K562 (cell line): ENCODE measurements around the gene ORMDL1. TPM values are rescaled to one million over a fixed set of nuclear protein-coding genes. Genes with fewer than 3 reads are reported as not detected.

Source experiments
- ATAC-seq: fragments of 200-7000 bp; cut with Tn5 transposase; 3 replicates; pipeline ENCODE4 v1.9.1; 2020; ENCODE audit warnings: moderate library complexity
- BruUV-seq: library from RNA; stranded (reverse); fragments of 400-500 nt; replicated peaks from 2 replicates; lab custom pipeline; 2021; lab: Mats Ljungman, UMichigan
- CTCF ChIA-PET: fragments of 300-600 bp; formaldehyde crosslinking; extraction: SDS; loops from one replicate; lab custom pipeline; 2021; ENCODE audit warnings: low intra/inter-chr PET ratio; lab: Yijun Ruan, JAX
- POLR2A ChIA-PET: fragments of 300-600, 350-650 bp; sonication (Branson Sonifier 250); formaldehyde crosslinking; extraction: SDS; loops from one replicate; lab custom pipeline; 2021; ENCODE audit warnings: antibody characterized with exemption, inconsistent platforms; lab: Yijun Ruan, JAX
- DNase-seq, 4 experiments: peaks; one replicate each; pipeline versions ENCODE4 v3.0.0 to v3.0.0-alpha.2; 2011 to 2018; ENCODE audit warnings: low spot score in 3 of 4, mixed read lengths in 3 of 4; ENCODE audit errors: extremely low read depth in 1 of 4
- FAIRE-seq: peaks from 2 replicates; lab custom pipeline; 2011; peaks lifted over from hg19 to GRCh38; lab: Jason Lieb, UNC
- H2AFZ ChIP-seq: 2 replicates; pipeline ENCODE4 v1.6.0; 2011; ENCODE audit warnings: low read depth, low read length, control low read depth, inconsistent platforms
- H3K27ac ChIP-seq: fragments of 200-600 bp; 3 replicates; pipeline ENCODE4 v1.8.0; 2011; ENCODE audit warnings: low read depth, mild to moderate bottlenecking, control low read depth, inconsistent platforms, low read length, moderate library complexity, mixed read lengths; ENCODE audit errors: extremely low read depth
- H3K27me3 ChIP-seq, 2 experiments: fragments of 300-600 bp in 1 of 2; 2 replicates in 1 of 2; 3 replicates in 1 of 2; pipeline versions ENCODE4 v1.6.0 to v1.8.0; 2011; ENCODE audit warnings: inconsistent platforms in 2 of 2, low read length in 2 of 2, mild to moderate bottlenecking in 1 of 2, mixed read lengths in 1 of 2, moderate library complexity in 1 of 2; ENCODE audit not compliant: control insufficient read depth in 2 of 2, insufficient read depth in 2 of 2
- H3K36me3 ChIP-seq: fragments of 300-600 bp; 3 replicates; pipeline ENCODE4 v1.8.0; 2011; ENCODE audit warnings: mild to moderate bottlenecking, low read length, inconsistent platforms; ENCODE audit not compliant: control insufficient read depth, insufficient read depth
- H3K4me1 ChIP-seq, 2 experiments: fragments of 200-600 bp in 1 of 2; replicated peaks in 1 of 2; 2 replicates in 1 of 2; 3 replicates in 1 of 2; pipeline versions ENCODE4 v1.5.1 to v1.8.0; 2011; ENCODE audit warnings: inconsistent platforms in 2 of 2, low read length in 2 of 2, mild to moderate bottlenecking in 1 of 2, mixed read lengths in 1 of 2, moderate library complexity in 1 of 2; ENCODE audit not compliant: control insufficient read depth in 2 of 2, insufficient read depth in 2 of 2
- H3K4me2 ChIP-seq: 2 replicates; pipeline ENCODE4 v1.6.1; 2011; ENCODE audit warnings: low read length, control low read depth, inconsistent platforms, mixed read lengths; ENCODE audit not compliant: insufficient read depth
- H3K4me3 ChIP-seq: fragments of 200-600 bp; sonication (generic), shearing (Covaris generic); 2 replicates; pipeline ENCODE4 v1.5.1; 2016; ENCODE audit warnings: control low read depth, inconsistent platforms
- H3K79me2 ChIP-seq: fragments of 200-600 bp; 3 replicates; pipeline ENCODE4 v1.8.0; 2011; ENCODE audit warnings: low read length, inconsistent platforms; ENCODE audit not compliant: control insufficient read depth, insufficient read depth
- H3K9ac ChIP-seq, 2 experiments: 2 replicates each; pipeline versions ENCODE4 v1.6.0 to v1.6.1; 2011; ENCODE audit warnings: low read depth in 2 of 2, low read length in 2 of 2, control low read depth in 1 of 2, inconsistent platforms in 1 of 2, mild to moderate bottlenecking in 1 of 2, mixed read lengths in 1 of 2; ENCODE audit not compliant: insufficient read depth in 1 of 2
- H3K9me1 ChIP-seq: one replicate; pipeline ENCODE4 v1.6.0; 2011; ENCODE audit warnings: inconsistent platforms, mild to moderate bottlenecking, low read length, moderate library complexity; ENCODE audit not compliant: control insufficient read depth, insufficient read depth
- H3K9me3 ChIP-seq: replicated peaks from 2 replicates; pipeline ENCODE4 v1.5.1; 2011; ENCODE audit warnings: low read depth, low read length, inconsistent platforms; ENCODE audit not compliant: control insufficient read depth, insufficient read depth
- H4K20me1 ChIP-seq: replicated peaks from 2 replicates; pipeline ENCODE4 v1.6.1; 2011; ENCODE audit warnings: low read length, inconsistent platforms, mixed read lengths; ENCODE audit not compliant: control insufficient read depth, insufficient read depth
- CEBPG ChIP-seq, 3 experiments: fragments of 200-800 bp in 1 of 3; sonication (Bioruptor generic) in 1 of 3; sonication (generic) in 1 of 3; formaldehyde crosslinking in 1 of 3; IDR thresholded peaks in 2 of 3; conservative IDR thresholded peaks in 1 of 3; 2 replicates each; pipeline versions ENCODE4 v1.6.1 to v1.8.0; 2016 to 2022; ENCODE audit warnings: missing compliant biosample characterization in 2 of 3, missing genetic modification characterization in 2 of 3, mild to moderate bottlenecking in 1 of 3, missing genetic modification reagents in 1 of 3
- FOXM1 ChIP-seq, 2 experiments: fragments of 450-650 bp in 1 of 2; sonication (generic) in 1 of 2; formaldehyde crosslinking in 1 of 2; IDR thresholded peaks; 2 replicates each; pipeline versions ENCODE4 v1.6.1 to v1.9.0; 2017 to 2022; ENCODE audit warnings: low read depth in 2 of 2, mild to moderate bottlenecking in 2 of 2, missing genetic modification reagents in 1 of 2, moderate library complexity in 1 of 2
- GATA2 ChIP-seq: sonication (generic); formaldehyde crosslinking; IDR thresholded peaks from 2 replicates; pipeline ENCODE4 v1.4.0; 2020; ENCODE audit warnings: mild to moderate bottlenecking, missing genetic modification reagents
- MCM5 ChIP-seq: fragments of 450-650 bp; IDR thresholded peaks from 2 replicates; pipeline ENCODE4 v1.6.1; 2016; ENCODE audit warnings: low read depth
- POLR3A ChIP-seq: IDR thresholded peaks from 2 replicates; pipeline ENCODE4 v1.6.1; 2011; ENCODE audit warnings: borderline replicate concordance, mild to moderate bottlenecking, moderate library complexity; ENCODE audit not compliant: insufficient read length, insufficient read depth; ENCODE audit errors: extremely low read depth
- PTRF ChIP-seq: fragments of 450-650 bp; IDR thresholded peaks from 2 replicates; pipeline ENCODE4 v1.6.1; 2016; ENCODE audit warnings: mild to moderate bottlenecking, missing genetic modification characterization, missing compliant biosample characterization
- SMAD4 ChIP-seq: fragments of 250-450 bp; sonication (Bioruptor Pico); conservative IDR thresholded peaks from 2 replicates; pipeline ENCODE4 v1.8.0; 2021; ENCODE audit warnings: inconsistent platforms, mild to moderate bottlenecking, moderate library complexity
- ZFX ChIP-seq: sonication (generic); formaldehyde crosslinking; IDR thresholded peaks from 2 replicates; pipeline ENCODE4 v1.8.0; 2022; ENCODE audit warnings: mild to moderate bottlenecking, missing genetic modification reagents, moderate library complexity
- ZKSCAN1 ChIP-seq: fragments of 150-350 bp; IDR thresholded peaks from 2 replicates; pipeline ENCODE4 v1.6.1; 2016; ENCODE audit warnings: low read depth, low read length
- WGBS: fragments of 100-300 bp; shearing (Covaris generic); methylation state at CpG from one replicate; pipeline ENCODE4 v1.1.6; 2016; ENCODE audit warnings: low coverage, mixed read lengths; ENCODE audit not compliant: insufficient coverage; ENCODE audit errors: missing lambda C conversion rate; 5-methylcytosine and 5-hydroxymethylcytosine counted together
- in situ Hi-C: fragments of 300-500 bp; cut with MboI; formaldehyde crosslinking; loops from 4 replicates; pipeline ENCODE4 v1.15.0; 2018; ENCODE audit warnings: inconsistent platforms, mixed read lengths
- intact Hi-C: fragments of 100-400 bp; cut with micrococcal nuclease; formaldehyde crosslinking; loops from 2 replicates; pipeline ENCODE4 v1.14.2; 2022
- polyA plus RNA-seq, 8 experiments: library from polyadenylated mRNA; depleted of rRNA in 4 of 8; stranded (reverse) in 5 of 8; unstranded in 3 of 8; fragments of >200 nt; fragmentation: Nextera tagmentation in 2 of 8; fragmentation: Illumina TruSeq in 1 of 8; extraction: Ambion mirVana in 2 of 8; extraction: Trizol in 1 of 8; gene quantifications; 2 replicates each; pipeline versions ENCODE4 v1.2.1 to v1.2.3, GENCODE V29; 2011 to 2014; ENCODE audit warnings: inconsistent platforms in 1 of 8, missing spikeins in 1 of 8
- total RNA-seq, 7 experiments: library from RNA; depleted of rRNA in 6 of 7; stranded (reverse); fragments of >200 nt in 6 of 7; fragmentation: Illumina TruSeq in 2 of 7; extraction: Trizol in 2 of 7; gene quantifications; 2 replicates each; pipeline versions ENCODE4 v1.2.1 to v1.2.3, GENCODE V29; 2011 to 2021; ENCODE audit warnings: low replicate concordance in 1 of 7
- TF ChIP-seq, protein P1 (sequence below): fragments of 450-650 bp; IDR thresholded peaks from 2 replicates; pipeline ENCODE4 v1.6.1; 2016; ENCODE audit warnings: antibody characterized with exemption
- TF ChIP-seq, protein P2 (sequence below): fragments of 150-350 bp; IDR thresholded peaks from 2 replicates; pipeline ENCODE4 v1.6.1; 2014; ENCODE audit warnings: low read depth, mild to moderate bottlenecking, low read length, borderline replicate concordance
- TF ChIP-seq, protein P3 (sequence below), 2 experiments: fragments of 450-650 bp; conservative IDR thresholded peaks; 2 replicates each; pipeline ENCODE4 v1.6.1; 2017; ENCODE audit warnings: mild to moderate bottlenecking in 2 of 2, moderate library complexity in 2 of 2

Gene ORMDL1
- total and polyA plus RNA-seq, 9 of the 15 experiments (the other 6 are each of a cell fraction or from before 2014, with no cell fraction given): 35.1 to 74.2 (median 50.0) TPM

DNA sequence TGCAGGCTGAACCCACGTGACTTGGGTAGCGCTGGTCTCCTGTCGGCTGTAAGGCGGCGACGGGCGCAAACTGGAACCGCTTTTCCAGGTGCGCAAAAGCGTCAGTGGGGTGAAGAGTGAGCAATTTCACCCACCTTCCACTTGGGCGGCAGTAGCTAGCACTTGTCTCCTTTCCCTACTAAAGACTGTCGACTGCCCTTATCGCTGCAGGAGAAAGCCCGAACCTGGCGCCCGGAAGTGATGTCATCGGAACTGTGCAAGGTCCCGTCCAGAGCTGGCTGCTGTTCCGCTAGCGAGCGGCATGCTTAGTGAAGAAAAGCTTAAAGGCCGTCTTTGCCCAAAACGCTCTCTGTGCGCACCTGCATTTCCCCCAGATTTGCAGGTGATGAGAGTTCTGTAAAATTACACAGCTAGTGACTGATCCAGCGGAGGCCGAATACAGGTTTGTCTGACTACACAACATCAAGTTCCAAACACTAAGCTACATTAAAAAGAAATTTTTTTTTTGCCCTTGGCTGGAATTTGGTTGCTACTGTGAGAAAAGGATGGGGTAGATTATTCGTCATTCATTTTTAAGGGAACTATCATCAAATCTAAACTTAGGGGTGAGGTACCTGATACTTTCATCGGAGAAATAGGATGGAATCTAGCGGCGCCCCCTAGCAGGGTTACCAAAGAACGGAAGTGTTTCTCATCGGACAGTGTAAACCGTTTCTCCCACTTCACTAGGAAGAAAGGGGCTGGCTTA, 21.4 kb downstream of the ORMDL1 start, which contains the start of gene OSGEPL1:
Gene OSGEPL1 (minus strand): TSS at position 242 of the 748 bp plus-strand sequence. CDS start 1,152 bp downstream, outside the sequence.
- ChIA-PET CTCF (interaction anchor here (0.6 to 1.5 kb wide), 3 partner anchors 102 to 308 kb away, joined by 3 to 7 read pairs (median 4); partner anchors contain the start of gene ASNSD1), POLR2A (interaction anchor here (0.6 to 1.5 kb wide), 10 partner anchors 9 to 440 kb away, joined by 3 to 11 read pairs (median 4); no protein-coding TSS in a partner anchor)
- H3K9me3 ChIP-seq: no peaks in the 10 kb centered on the region
- in situ Hi-C loops (no loop called here), intact Hi-C loops (loop anchor here (2.0 kb wide), 2 partner anchors 22 to 102 kb away; partner anchors contain the start of genes ASNSD1, ORMDL1 and PMS1)
- no peaks in the 10 kb centered on the region for H4K20me1 ChIP-seq
- TSS peak; percentile 86 for BruUV-seq
- H3K36me3 ChIP-seq: peaks cover 11% of the 10 kb centered on the region; the same call in 1 of the 3 replicates
- no peaks in the 10 kb centered on the region for H3K27me3 ChIP-seq
- no peaks in the 10 kb centered on the region; a peak in 1 of 5 replicates for H3K4me1 ChIP-seq
- DNase-seq: peak; percentile 72 to 96 (median 76)
- H2AFZ ChIP-seq: peak within 1 kb of the TSS; percentile 97
- H3K79me2 ChIP-seq: peaks cover 4% of the 10 kb centered on the region; the same call in 2 of the 3 replicates
- peak within 1 kb of the TSS; percentile 85 to 91 for H3K9ac ChIP-seq
- peak; percentile 97 for FAIRE-seq
- ATAC-seq: peak; percentile 97
- H3K4me3 ChIP-seq: peak within 1 kb of the TSS; percentile 70
- H3K9me1 ChIP-seq: no peaks in the 10 kb centered on the region
- peak within 1 kb of the TSS; percentile 89 for H3K27ac ChIP-seq
- under 1% methylated on average over 25 of the region's 33 CpGs for WGBS
- H3K4me2 ChIP-seq: peak within 1 kb of the TSS; percentile 97
- no peak for TF ChIP-seq CEBPG (CRISPR knock-in tag; IDR thresholded peaks at IDR 0.05)
- TF ChIP-seq CEBPG (tag; conservative IDR thresholded peaks at IDR 0.05 in 1 of 2, IDR thresholded peaks at IDR 0.05 in 1 of 2): peak in 1 of 2 experiments; percentile 21; a peak in 1 of 4 replicates
- TF ChIP-seq, protein P1, sequence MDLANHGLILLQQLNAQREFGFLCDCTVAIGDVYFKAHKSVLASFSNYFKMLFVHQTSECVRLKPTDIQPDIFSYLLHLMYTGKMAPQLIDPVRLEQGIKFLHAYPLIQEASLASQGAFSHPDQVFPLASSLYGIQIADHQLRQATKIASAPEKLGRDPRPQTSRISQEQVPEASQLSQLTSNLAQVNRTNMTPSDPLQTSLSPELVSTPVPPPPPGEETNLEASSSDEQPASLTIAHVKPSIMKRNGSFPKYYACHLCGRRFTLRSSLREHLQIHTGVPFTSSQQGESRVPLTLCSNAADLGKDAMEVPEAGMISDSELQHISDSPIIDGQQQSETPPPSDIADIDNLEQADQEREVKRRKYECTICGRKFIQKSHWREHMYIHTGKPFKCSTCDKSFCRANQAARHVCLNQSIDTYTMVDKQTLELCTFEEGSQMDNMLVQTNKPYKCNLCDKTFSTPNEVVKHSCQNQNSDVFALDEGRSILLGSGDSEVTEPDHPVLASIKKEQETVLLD: no peak
- TF ChIP-seq ZKSCAN1: peak; percentile 36; the same call in 1 of the 2 replicates
- TF ChIP-seq, protein P2, sequence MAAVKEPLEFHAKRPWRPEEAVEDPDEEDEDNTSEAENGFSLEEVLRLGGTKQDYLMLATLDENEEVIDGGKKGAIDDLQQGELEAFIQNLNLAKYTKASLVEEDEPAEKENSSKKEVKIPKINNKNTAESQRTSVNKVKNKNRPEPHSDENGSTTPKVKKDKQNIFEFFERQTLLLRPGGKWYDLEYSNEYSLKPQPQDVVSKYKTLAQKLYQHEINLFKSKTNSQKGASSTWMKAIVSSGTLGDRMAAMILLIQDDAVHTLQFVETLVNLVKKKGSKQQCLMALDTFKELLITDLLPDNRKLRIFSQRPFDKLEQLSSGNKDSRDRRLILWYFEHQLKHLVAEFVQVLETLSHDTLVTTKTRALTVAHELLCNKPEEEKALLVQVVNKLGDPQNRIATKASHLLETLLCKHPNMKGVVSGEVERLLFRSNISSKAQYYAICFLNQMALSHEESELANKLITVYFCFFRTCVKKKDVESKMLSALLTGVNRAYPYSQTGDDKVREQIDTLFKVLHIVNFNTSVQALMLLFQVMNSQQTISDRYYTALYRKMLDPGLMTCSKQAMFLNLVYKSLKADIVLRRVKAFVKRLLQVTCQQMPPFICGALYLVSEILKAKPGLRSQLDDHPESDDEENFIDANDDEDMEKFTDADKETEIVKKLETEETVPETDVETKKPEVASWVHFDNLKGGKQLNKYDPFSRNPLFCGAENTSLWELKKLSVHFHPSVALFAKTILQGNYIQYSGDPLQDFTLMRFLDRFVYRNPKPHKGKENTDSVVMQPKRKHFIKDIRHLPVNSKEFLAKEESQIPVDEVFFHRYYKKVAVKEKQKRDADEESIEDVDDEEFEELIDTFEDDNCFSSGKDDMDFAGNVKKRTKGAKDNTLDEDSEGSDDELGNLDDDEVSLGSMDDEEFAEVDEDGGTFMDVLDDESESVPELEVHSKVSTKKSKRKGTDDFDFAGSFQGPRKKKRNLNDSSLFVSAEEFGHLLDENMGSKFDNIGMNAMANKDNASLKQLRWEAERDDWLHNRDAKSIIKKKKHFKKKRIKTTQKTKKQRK: no peak
- TF ChIP-seq MCM5: no peak
- TF ChIP-seq GATA2: 0 out of 2 replicates have a peak, but pooled peaks have one; percentile 31
- TF ChIP-seq POLR3A: no peak
- peak; percentile 70 for TF ChIP-seq ZFX (CRISPR knock-in tag)
- no peak for TF ChIP-seq PTRF (tag)
- TF ChIP-seq, protein P3, sequence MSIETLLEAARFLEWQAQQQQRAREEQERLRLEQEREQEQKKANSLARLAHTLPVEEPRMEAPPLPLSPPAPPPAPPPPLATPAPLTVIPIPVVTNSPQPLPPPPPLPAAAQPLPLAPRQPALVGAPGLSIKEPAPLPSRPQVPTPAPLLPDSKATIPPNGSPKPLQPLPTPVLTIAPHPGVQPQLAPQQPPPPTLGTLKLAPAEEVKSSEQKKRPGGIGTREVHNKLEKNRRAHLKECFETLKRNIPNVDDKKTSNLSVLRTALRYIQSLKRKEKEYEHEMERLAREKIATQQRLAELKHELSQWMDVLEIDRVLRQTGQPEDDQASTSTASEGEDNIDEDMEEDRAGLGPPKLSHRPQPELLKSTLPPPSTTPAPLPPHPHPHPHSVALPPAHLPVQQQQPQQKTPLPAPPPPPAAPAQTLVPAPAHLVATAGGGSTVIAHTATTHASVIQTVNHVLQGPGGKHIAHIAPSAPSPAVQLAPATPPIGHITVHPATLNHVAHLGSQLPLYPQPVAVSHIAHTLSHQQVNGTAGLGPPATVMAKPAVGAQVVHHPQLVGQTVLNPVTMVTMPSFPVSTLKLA (conservative IDR thresholded peaks at IDR 0.05): peak in 1 of 2 experiments; percentile 72; a peak in 3 of 4 replicates
- TF ChIP-seq FOXM1 (IDR thresholded peaks at IDR 0.05; ENCODE audit: low read depth): no peak
- 0 out of 2 replicates have a peak, but pooled peaks have one; percentile 59 for TF ChIP-seq FOXM1 (CRISPR knock-in tag; IDR thresholded peaks at IDR 0.05; ENCODE audit: low read depth)
- TF ChIP-seq SMAD4 (CRISPR knock-in tag): peak; percentile 40; the same call in 1 of the 2 replicates
